GM23248 (cell line): ENCODE measurements around the gene PDGFRA. TPM values are rescaled to one million over a fixed set of nuclear protein-coding genes. Genes with fewer than 3 reads are reported as not detected.

ENCODE experiments used
- DNase-seq: peaks from one replicate; pipeline ENCODE4 v3.0.0-alpha.2; 2015
- H2AFZ ChIP-seq: fragments of 200-600 bp; sonication (generic); 2 replicates; pipeline ENCODE4 v1.6.1; 2016; ENCODE audit warnings: antibody characterized with exemption
- H3F3A ChIP-seq: fragments of 200-600 bp; sonication (generic); 2 replicates; pipeline ENCODE4 v1.6.1; 2016; ENCODE audit warnings: mild to moderate bottlenecking, antibody characterized with exemption, mixed run types; ENCODE audit not compliant: insufficient read depth
- H3K27ac ChIP-seq: fragments of 200-600 bp; sonication (generic); 2 replicates; pipeline ENCODE4 v1.5.1; 2016; ENCODE audit warnings: mild to moderate bottlenecking
- H3K27me3 ChIP-seq: fragments of 200-600 bp; sonication (generic); replicated peaks from 2 replicates; pipeline ENCODE4 v1.6.1; 2016; ENCODE audit warnings: mild to moderate bottlenecking; ENCODE audit not compliant: insufficient read depth
- H3K36me3 ChIP-seq: fragments of 200-600 bp; sonication (generic); 2 replicates; pipeline ENCODE4 v1.6.1; 2016; ENCODE audit warnings: low read depth, mild to moderate bottlenecking
- H3K4me1 ChIP-seq: fragments of 200-600 bp; sonication (generic); 2 replicates; pipeline ENCODE4 v1.6.1; 2016; ENCODE audit warnings: mild to moderate bottlenecking; ENCODE audit not compliant: insufficient read depth
- H3K4me2 ChIP-seq: fragments of 200-600 bp; sonication (generic); one replicate; pipeline ENCODE4 v1.6.1; 2016; ENCODE audit warnings: mild to moderate bottlenecking; ENCODE audit not compliant: unreplicated experiment
- H3K4me3 ChIP-seq: fragments of 200-600 bp; sonication (generic); 2 replicates; pipeline ENCODE4 v1.5.1; 2016; ENCODE audit warnings: mild to moderate bottlenecking
- H3K79me2 ChIP-seq: fragments of 200-600 bp; sonication (generic); 2 replicates; pipeline ENCODE4 v1.6.1; 2016; ENCODE audit warnings: mild to moderate bottlenecking; ENCODE audit not compliant: insufficient read depth
- H3K9ac ChIP-seq: fragments of 200-600 bp; sonication (generic); 2 replicates; pipeline ENCODE4 v1.6.1; 2016; ENCODE audit warnings: mild to moderate bottlenecking
- H3K9me2 ChIP-seq: fragments of 200-600 bp; sonication (generic); 2 replicates; pipeline ENCODE4 v1.6.1; 2016; ENCODE audit warnings: mixed run types, mild to moderate bottlenecking, moderate library complexity; ENCODE audit not compliant: insufficient read depth
- H3K9me3 ChIP-seq: fragments of 200-600 bp; sonication (generic); one replicate; pipeline ENCODE4 v1.6.1; 2017; ENCODE audit warnings: low read depth
- H4K20me1 ChIP-seq: fragments of 200-600 bp; sonication (generic); 2 replicates; pipeline ENCODE4 v1.6.0; 2016; ENCODE audit not compliant: insufficient read depth
- EZH2 ChIP-seq: fragments of 200-600 bp; sonication (generic); IDR thresholded peaks from 2 replicates; pipeline ENCODE4 v1.6.1; 2018; ENCODE audit warnings: antibody characterized with exemption, mild to moderate bottlenecking; ENCODE audit not compliant: insufficient read depth, poor library complexity, severe bottlenecking
- EZH2phosphoT487 ChIP-seq: fragments of 200-600 bp; sonication (generic); IDR thresholded peaks from 2 replicates; pipeline ENCODE4 v1.6.1; 2018; ENCODE audit warnings: antibody characterized with exemption, moderate library complexity, mild to moderate bottlenecking, low read depth; ENCODE audit not compliant: insufficient read depth
- WGBS, 2 experiments: methylation state at CpG; one replicate each; pipeline ENCODE4 v1.1.6; 2015 to 2017; ENCODE audit warnings: low lambda C conversion rate in 2 of 2, low coverage in 1 of 2; ENCODE audit errors: missing lambda C conversion rate in 2 of 2; 5-methylcytosine and 5-hydroxymethylcytosine counted together
- in situ Hi-C: fragments of 300-500 bp; cut with MboI; formaldehyde crosslinking; loops from 2 replicates; pipeline ENCODE4 v1.15.0; 2020
- polyA plus RNA-seq: library from polyadenylated mRNA; unstranded; fragments of >200 nt; fragmentation: Nextera tagmentation; extraction: Ambion mirVana; gene quantifications from 2 replicates; pipeline ENCODE4 v1.2.1, GENCODE V29; 2016
- total RNA-seq: library from RNA; depleted of rRNA; stranded (reverse); fragments of >200 nt; shearing (Covaris generic); gene quantifications from 2 replicates; pipeline ENCODE4 v1.2.3, GENCODE V29; 2014

The PDGFRA gene
- total and polyA plus RNA-seq, 2 experiments from 2014 or later: 109 to 225 TPM

DNA sequence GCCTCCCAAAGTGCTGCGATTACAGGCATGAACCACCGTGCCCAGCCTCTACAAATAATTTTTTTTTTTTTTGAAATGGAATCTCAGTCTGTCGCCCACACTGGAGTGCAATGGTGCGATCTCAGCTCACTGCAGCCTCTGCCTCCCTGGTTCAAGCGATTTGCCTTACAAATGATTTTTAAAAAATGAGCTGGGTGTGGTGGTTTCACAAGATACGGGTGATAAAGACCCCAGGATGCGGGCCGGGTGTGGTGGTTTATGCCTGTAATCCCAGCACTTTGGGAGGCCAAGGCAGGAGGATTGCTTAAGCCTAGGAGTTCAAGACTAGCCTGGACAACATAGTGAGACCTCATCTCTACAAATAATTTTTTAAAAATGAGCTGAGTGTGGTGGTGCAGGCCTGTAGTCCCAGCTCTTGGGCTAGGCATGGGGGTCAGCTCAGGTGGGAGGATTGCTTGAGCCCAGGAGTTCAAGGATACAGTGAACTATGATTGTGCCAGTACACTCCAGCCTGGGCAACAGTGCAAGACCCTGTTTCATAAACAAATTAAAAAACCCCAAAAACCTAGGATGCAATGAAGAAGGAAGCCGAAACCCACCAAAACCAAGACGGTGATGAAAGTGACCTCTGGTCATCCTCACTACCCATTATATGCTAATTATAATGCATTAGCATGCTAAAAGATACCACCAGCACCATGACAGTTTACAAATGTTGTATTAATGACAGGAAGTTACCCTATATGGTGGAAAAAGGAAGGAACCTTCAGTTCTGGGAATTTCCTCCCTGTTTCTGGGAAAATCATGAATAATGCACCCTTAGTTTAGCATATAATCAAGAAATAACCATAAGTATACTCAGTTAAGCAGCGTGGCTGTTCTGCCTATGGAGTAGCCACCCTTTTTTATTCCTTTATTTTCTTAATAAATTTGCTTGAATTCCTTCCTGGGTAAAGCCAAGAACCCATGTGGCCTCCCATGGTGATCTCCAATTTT lies 27.7 kb downstream of the PDGFRA start:
- no peak for DNase-seq
- Histone ChIP-seq H3K9me3 (no peaks in the 10 kb centered on the region), H3K27me3 (no peaks in the 10 kb centered on the region), H3K9ac (no peak overlapping the region), H3F3A (peaks cover 82% of the 10 kb centered on the region), H4K20me1 (peaks cover 25% of the 10 kb centered on the region), H3K36me3 (peaks cover 23% of the 10 kb centered on the region), H3K4me3 (no peak overlapping the region), H2AFZ (no peak overlapping the region), H3K27ac (peak overlapping the region; percentile 76), H3K4me1 (peaks cover 47% of the 10 kb centered on the region), H3K9me2 (no peaks in the 10 kb centered on the region), H3K79me2 (peaks cover 97% of the 10 kb centered on the region), H3K4me2 (no peak overlapping the region)
- 95 to 98% methylated on average over 11 of the region's 11 CpGs for WGBS, 2 experiments
- in situ Hi-C loops: no loop called here
- TF ChIP-seq EZH2phosphoT487 (no peak), EZH2 (no peak)

DNA sequence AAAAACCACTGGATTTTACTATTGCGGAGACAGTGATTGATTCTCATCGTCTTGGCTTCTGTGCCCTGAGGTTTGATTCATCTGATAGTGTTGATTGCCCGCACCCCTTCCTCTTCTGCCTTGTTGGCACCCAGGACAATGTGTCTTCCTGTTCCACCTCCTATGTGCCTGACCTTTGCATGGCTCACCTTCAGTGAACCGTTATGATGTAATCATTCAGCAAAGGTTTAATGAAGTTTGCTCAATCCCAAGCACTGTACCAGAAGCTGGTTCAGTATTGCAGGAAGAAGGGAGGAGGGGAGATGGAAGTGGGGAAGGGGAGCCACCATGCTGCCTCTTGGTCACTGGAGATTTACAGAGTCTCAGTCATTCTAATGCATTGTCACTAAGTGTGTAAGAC lies 36.3 kb downstream of the PDGFRA start:
- Histone ChIP-seq H3K27ac (no peak overlapping the region), H3K79me2 (peaks cover 94% of the 10 kb centered on the region), H3F3A (peaks cover 82% of the 10 kb centered on the region), H3K9me3 (no peaks in the 10 kb centered on the region), H3K4me3 (no peak overlapping the region), H4K20me1 (0 out of 2 replicates have a peak, but pooled peaks cover 2% of the 10 kb centered on the region), H3K9ac (no peak overlapping the region), H3K27me3 (no peaks in the 10 kb centered on the region), H2AFZ (no peak overlapping the region), H3K4me2 (no peak overlapping the region), H3K9me2 (no peaks in the 10 kb centered on the region), H3K36me3 (peaks cover 96% of the 10 kb centered on the region), H3K4me1 (peaks cover 20% of the 10 kb centered on the region)
- in situ Hi-C loops: no loop called here
- no peak for DNase-seq
- no peak for TF ChIP-seq EZH2
- no peak for TF ChIP-seq EZH2phosphoT487
- WGBS, 2 experiments: 95 to 96% methylated on average over 4 of the region's 4 CpGs

DNA sequence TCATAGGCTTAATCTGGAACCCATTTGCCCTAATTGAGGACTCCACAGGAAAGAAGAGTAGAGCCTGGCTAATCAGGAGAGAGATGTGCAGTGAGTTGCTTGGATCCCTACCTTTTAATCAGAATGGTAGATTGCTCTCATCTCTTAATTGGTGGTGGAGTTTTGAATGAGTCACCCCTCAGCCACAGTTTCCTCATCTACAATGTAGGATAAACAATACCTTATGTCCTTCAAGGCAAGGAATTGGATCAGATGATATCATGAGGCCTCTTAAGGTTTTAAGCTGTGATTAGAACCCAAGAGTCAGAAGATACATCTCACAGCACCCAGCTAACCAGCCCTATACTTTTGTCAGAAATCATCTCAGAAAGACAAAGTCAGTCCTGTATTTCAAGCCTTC lies 39.1 kb downstream of the PDGFRA start:
- H3K27ac ChIP-seq: peak overlapping the region; percentile 56
- H2AFZ ChIP-seq: no peak overlapping the region
- H3K27me3 ChIP-seq: no peaks in the 10 kb centered on the region
- H3F3A ChIP-seq: peaks cover 85% of the 10 kb centered on the region
- H3K36me3 ChIP-seq: peaks cover 92% of the 10 kb centered on the region
- H3K9me2 ChIP-seq: no peaks in the 10 kb centered on the region
- no peaks in the 10 kb centered on the region for H3K9me3 ChIP-seq
- no peak for TF ChIP-seq EZH2
- 0 out of 2 replicates have a peak, but pooled peaks cover 2% of the 10 kb centered on the region for H4K20me1 ChIP-seq
- H3K4me1 ChIP-seq: peaks cover 20% of the 10 kb centered on the region
- no peak overlapping the region for H3K4me3 ChIP-seq
- H3K79me2 ChIP-seq: peaks cover 91% of the 10 kb centered on the region
- in situ Hi-C loops: no loop called here
- no peak overlapping the region for H3K4me2 ChIP-seq
- H3K9ac ChIP-seq: no peak overlapping the region
- peak; percentile 60 for DNase-seq

DNA sequence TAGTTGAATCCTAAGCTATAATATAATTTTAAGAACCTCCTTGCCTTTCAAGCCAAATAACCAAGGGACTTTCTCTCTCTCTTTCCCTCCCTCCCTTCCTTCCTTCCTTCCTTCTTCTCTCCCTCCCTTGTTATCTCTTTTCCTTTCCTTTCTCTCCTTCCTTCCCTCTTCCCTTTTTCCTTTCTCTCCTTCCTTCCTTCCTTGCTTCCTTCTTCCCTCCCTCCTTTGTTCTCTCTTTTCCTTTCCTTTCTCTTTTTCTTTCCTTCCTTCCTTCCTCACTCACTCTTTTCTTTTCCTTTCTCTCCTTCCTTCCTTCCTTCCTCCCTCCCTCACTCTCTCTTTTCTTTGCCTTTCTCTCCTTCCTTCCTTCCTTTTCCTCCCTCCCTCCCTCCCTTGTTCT lies 42.4 kb downstream of the PDGFRA start:
- peaks cover 94% of the 10 kb centered on the region for H3K36me3 ChIP-seq
- H3K79me2 ChIP-seq: peaks cover 89% of the 10 kb centered on the region
- peaks cover 40% of the 10 kb centered on the region for H3K4me1 ChIP-seq
- in situ Hi-C loops: no loop called here
- no peak for TF ChIP-seq EZH2
- no peak for TF ChIP-seq EZH2phosphoT487
- no peaks in the 10 kb centered on the region for H3K9me3 ChIP-seq
- no peak overlapping the region for H3K9ac ChIP-seq
- H3K4me2 ChIP-seq: no peak overlapping the region
- no peak overlapping the region for H2AFZ ChIP-seq
- H3K4me3 ChIP-seq: no peak overlapping the region
- H4K20me1 ChIP-seq: 0 out of 2 replicates have a peak, but pooled peaks cover 2% of the 10 kb centered on the region
- no peaks in the 10 kb centered on the region for H3K27me3 ChIP-seq
- H3K9me2 ChIP-seq: no peaks in the 10 kb centered on the region
- peaks cover 87% of the 10 kb centered on the region for H3F3A ChIP-seq
- no peak for DNase-seq
- no peak overlapping the region for H3K27ac ChIP-seq

DNA sequence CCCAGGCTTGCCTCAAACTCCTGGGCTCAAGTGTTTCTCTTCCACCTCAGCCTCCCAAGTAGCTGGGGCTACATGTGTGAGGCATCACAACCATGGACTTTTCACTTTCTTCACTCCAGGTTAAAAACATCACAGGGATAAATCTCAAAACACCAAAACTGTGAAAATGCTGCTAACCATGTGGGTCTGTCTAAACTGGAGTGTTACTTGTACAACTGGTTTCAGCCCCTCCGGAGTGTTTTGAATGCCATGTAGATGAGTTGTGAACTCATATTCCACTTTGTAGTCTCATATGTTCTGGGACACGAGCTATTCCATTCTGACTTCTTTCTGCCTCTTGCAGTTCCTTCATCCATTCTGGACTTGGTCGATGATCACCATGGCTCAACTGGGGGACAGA lies 43.0 kb downstream of the PDGFRA start:
- Histone ChIP-seq H3F3A (peaks cover 87% of the 10 kb centered on the region), H3K79me2 (peaks cover 83% of the 10 kb centered on the region), H3K9me3 (no peaks in the 10 kb centered on the region), H3K4me3 (no peak overlapping the region), H4K20me1 (0 out of 2 replicates have a peak, but pooled peaks cover 2% of the 10 kb centered on the region), H3K9ac (no peak overlapping the region), H3K36me3 (peaks cover 94% of the 10 kb centered on the region), H3K4me1 (peaks cover 46% of the 10 kb centered on the region), H3K27me3 (no peaks in the 10 kb centered on the region), H3K4me2 (no peak overlapping the region), H2AFZ (no peak overlapping the region), H3K27ac (no peak overlapping the region), H3K9me2 (no peaks in the 10 kb centered on the region)
- DNase-seq: no peak
- TF ChIP-seq EZH2phosphoT487 (no peak), EZH2 (no peak)
- 82 to 85% methylated on average over 3 of the region's 3 CpGs for WGBS, 2 experiments
- in situ Hi-C loops: no loop called here
